Measurements from ENCODE around the gene EFCAB12. TPM values are rescaled to one million over a fixed set of nuclear protein-coding genes. Genes with fewer than 3 reads are reported as not detected.

The EFCAB12 gene
- total RNA-seq, 1 experiment from 2014 or later = 0.54 TPM

DNA sequence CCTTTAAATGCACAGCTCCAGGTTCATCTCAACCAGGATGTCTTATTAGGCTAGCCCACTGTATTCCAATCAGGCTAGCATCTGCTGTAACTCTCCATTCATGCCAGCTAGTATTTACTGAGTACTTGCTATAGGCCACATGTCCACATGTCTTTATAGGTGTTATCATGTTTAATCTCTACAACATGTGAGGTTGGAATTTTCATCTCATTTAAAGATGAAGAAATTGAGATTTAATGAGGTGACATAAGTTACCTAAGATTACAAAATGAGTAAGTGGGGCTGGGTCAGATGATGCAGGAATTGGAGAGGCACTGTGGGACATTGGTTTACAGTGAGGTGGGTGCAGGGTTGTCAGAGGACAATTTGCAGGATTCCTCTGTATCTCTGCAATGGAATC is 14.5 kb upstream of the EFCAB12 start:
- DNase-seq (ENCODE audit: low read depth, low spot score) = no peak
- Histone ChIP-seq H3K27ac (ENCODE audit: low read length) (no peak overlapping the region), H3K4me1 (ENCODE audit: control insufficient read depth, insufficient read depth, low read length) (peaks cover 28% of the 10 kb centered on the region), H3K36me3 (ENCODE audit: control insufficient read depth, insufficient read depth, low read length) (peaks cover 3% of the 10 kb centered on the region), H3K9me3 (ENCODE audit: control insufficient read depth, insufficient read depth, low read depth, low read length) (no peaks in the 10 kb centered on the region), H3K27me3 (ENCODE audit: control insufficient read depth, insufficient read depth, low read length) (no peaks in the 10 kb centered on the region), H3K4me3 (ENCODE audit: low read depth in 2 of 2, low read length in 2 of 2) (no peak overlapping the region)
- TF ChIP-seq, protein P1, sequence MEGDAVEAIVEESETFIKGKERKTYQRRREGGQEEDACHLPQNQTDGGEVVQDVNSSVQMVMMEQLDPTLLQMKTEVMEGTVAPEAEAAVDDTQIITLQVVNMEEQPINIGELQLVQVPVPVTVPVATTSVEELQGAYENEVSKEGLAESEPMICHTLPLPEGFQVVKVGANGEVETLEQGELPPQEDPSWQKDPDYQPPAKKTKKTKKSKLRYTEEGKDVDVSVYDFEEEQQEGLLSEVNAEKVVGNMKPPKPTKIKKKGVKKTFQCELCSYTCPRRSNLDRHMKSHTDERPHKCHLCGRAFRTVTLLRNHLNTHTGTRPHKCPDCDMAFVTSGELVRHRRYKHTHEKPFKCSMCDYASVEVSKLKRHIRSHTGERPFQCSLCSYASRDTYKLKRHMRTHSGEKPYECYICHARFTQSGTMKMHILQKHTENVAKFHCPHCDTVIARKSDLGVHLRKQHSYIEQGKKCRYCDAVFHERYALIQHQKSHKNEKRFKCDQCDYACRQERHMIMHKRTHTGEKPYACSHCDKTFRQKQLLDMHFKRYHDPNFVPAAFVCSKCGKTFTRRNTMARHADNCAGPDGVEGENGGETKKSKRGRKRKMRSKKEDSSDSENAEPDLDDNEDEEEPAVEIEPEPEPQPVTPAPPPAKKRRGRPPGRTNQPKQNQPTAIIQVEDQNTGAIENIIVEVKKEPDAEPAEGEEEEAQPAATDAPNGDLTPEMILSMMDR (IDR thresholded peaks at IDR 0.05) = no peak
- TF ChIP-seq TCF7L2 (IDR thresholded peaks at IDR 0.05; ENCODE audit: low read depth, low read length) (no peak), POLR2AphosphoS5 (IDR thresholded peaks at IDR 0.05; ENCODE audit: low read depth, low read length) (no peak), SIN3A (IDR thresholded peaks at IDR 0.05; ENCODE audit: borderline replicate concordance, insufficient read depth, low read depth, low read length) (no peak)
- TF ChIP-seq, protein P2, sequence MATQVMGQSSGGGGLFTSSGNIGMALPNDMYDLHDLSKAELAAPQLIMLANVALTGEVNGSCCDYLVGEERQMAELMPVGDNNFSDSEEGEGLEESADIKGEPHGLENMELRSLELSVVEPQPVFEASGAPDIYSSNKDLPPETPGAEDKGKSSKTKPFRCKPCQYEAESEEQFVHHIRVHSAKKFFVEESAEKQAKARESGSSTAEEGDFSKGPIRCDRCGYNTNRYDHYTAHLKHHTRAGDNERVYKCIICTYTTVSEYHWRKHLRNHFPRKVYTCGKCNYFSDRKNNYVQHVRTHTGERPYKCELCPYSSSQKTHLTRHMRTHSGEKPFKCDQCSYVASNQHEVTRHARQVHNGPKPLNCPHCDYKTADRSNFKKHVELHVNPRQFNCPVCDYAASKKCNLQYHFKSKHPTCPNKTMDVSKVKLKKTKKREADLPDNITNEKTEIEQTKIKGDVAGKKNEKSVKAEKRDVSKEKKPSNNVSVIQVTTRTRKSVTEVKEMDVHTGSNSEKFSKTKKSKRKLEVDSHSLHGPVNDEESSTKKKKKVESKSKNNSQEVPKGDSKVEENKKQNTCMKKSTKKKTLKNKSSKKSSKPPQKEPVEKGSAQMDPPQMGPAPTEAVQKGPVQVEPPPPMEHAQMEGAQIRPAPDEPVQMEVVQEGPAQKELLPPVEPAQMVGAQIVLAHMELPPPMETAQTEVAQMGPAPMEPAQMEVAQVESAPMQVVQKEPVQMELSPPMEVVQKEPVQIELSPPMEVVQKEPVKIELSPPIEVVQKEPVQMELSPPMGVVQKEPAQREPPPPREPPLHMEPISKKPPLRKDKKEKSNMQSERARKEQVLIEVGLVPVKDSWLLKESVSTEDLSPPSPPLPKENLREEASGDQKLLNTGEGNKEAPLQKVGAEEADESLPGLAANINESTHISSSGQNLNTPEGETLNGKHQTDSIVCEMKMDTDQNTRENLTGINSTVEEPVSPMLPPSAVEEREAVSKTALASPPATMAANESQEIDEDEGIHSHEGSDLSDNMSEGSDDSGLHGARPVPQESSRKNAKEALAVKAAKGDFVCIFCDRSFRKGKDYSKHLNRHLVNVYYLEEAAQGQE (IDR thresholded peaks at IDR 0.05; ENCODE audit: insufficient read depth in 1 of 2, low read depth in 2 of 2, low read length in 1 of 2) = no peak
- in situ Hi-C loops (cut with HindIII; ENCODE audit: low pct_unique_long_range_greater_than_20kb, low sequenced_read_pairs) (no loop called here), intact Hi-C loops (cut with micrococcal nuclease; ENCODE audit: unreplicated experiment) (no loop called here)
- POLR2A ChIA-PET = no interaction called here
- no peak for ATAC-seq
- BruUV-seq (replicated peaks) = no TSS peak
- CTCF ChIA-PET = interaction anchor here (0.5 kb wide), 1 partner anchor 36 kb away, joined by 3 read pairs; no protein-coding TSS in a partner anchor

DNA sequence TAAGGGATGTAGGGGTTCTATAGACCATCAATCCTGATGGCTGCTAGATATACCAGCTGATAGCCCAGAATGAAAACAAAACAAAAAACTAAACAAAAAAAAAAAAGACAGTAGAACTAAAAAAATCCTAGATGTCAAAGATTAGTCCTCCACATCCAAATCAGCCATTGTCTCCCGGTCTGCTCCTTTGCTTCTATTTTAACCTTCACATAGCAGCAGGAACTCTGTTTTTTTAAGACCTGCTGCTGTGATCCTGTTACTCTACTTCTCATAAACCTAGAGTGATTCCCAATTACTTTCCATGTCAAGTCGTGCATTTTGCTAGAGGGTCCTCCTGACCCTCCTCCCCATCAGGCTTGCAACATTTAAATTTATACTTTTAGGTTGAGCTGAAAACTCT is 14.1 kb upstream of the EFCAB12 start:
- intact Hi-C loops (cut with micrococcal nuclease; ENCODE audit: unreplicated experiment) = no loop called here
- Histone ChIP-seq H3K36me3 (ENCODE audit: control insufficient read depth, insufficient read depth, low read length) (peaks cover 7% of the 10 kb centered on the region), H3K4me3 (ENCODE audit: low read depth in 2 of 2, low read length in 2 of 2) (no peak overlapping the region), H3K4me1 (ENCODE audit: control insufficient read depth, insufficient read depth, low read length) (peaks cover 33% of the 10 kb centered on the region), H3K27ac (ENCODE audit: low read length) (no peak overlapping the region), H3K9me3 (ENCODE audit: control insufficient read depth, insufficient read depth, low read depth, low read length) (no peaks in the 10 kb centered on the region), H3K27me3 (ENCODE audit: control insufficient read depth, insufficient read depth, low read length) (no peaks in the 10 kb centered on the region)
- DNase-seq (ENCODE audit: low read depth, low spot score) (no peak), ATAC-seq (no peak)
- TF ChIP-seq, protein P1 (IDR thresholded peaks at IDR 0.05) = no peak
- TF ChIP-seq SIN3A (IDR thresholded peaks at IDR 0.05; ENCODE audit: borderline replicate concordance, insufficient read depth, low read depth, low read length) = no peak
- TF ChIP-seq, protein P2 (IDR thresholded peaks at IDR 0.05; ENCODE audit: insufficient read depth in 1 of 2, low read depth in 2 of 2, low read length in 1 of 2) = no peak
- no peak for TF ChIP-seq POLR2AphosphoS5 (IDR thresholded peaks at IDR 0.05; ENCODE audit: low read depth, low read length)
- TF ChIP-seq TCF7L2 (IDR thresholded peaks at IDR 0.05; ENCODE audit: low read depth, low read length) = no peak
- in situ Hi-C loops (cut with HindIII; ENCODE audit: low pct_unique_long_range_greater_than_20kb, low sequenced_read_pairs) = no loop called here
- ChIA-PET POLR2A (no interaction called here), CTCF (interaction anchor here (0.5 kb wide), 1 partner anchor 37 kb away, joined by 3 read pairs; no protein-coding TSS in a partner anchor)
- BruUV-seq (replicated peaks) = no TSS peak

Data from Panc1 (cell line).